DMS53 treated with DMSO at 0.1 percent for 48 hours (cell line): ENCODE data around the gene HEXD.
A peak's percentile ranks its signal among the peaks of the same experiment; 100 is the strongest.
"Not testable (repeated sequence)": the region's sequence is repeated elsewhere in the genome, so short reads cannot be mapped to it uniquely, and the experiment has no call there.

Experiments used
- DNase-seq: peaks from one replicate; lab custom pipeline; 2025; ENCODE audit not compliant: unreplicated experiment; lab: John Stamatoyannopoulos, UW

Gene HEXD

GRCh38 chr17:82457073-82457928 is 39.2 kb downstream of the HEXD start:
- no peak for DNase-seq

GRCh38 chr17:82457929-82458178 is 39.7 kb downstream of the HEXD start:
- DNase-seq, result peak; percentile 84

GRCh38 chr17:82458179-82458884 is 40.2 kb downstream of the HEXD start, which contains the start of gene NARF:
TSS of gene NARF (plus strand) at chr17:82458741. CDS start at chr17:82458804, 63 bp downstream.
- peak; percentile 98 for DNase-seq

GRCh38 chr17:82458885-82459424 is 40.8 kb downstream of the HEXD start:
- DNase-seq, result no peak

- not testable (repeated sequence) for DNase-seq
Measured at GRCh38 chr17:82459936-82460335, 41.8 kb downstream of the HEXD start.

- peak; percentile 94 for DNase-seq
Measured at GRCh38 chr17:82461827-82462524, 43.8 kb downstream of the HEXD start.

- no peak for DNase-seq
Measured at GRCh38 chr17:82463391-82463790, 45.2 kb downstream of the HEXD start.

- no peak for DNase-seq
Measured at GRCh38 chr17:82463925-82464566, 45.9 kb downstream of the HEXD start.

- DNase-seq, result no peak
Measured at GRCh38 chr17:82464567-82464929, 46.4 kb downstream of the HEXD start.

GRCh38 chr17:82465023-82465603 is 47.0 kb downstream of the HEXD start:
- no peak for DNase-seq

- DNase-seq, result no peak
Measured at GRCh38 chr17:82468692-82469091, 50.5 kb downstream of the HEXD start.

GRCh38 chr17:82470065-82470464 is 51.9 kb downstream of the HEXD start:
- DNase-seq, result no peak

GRCh38 chr17:82474223-82475010 is 56.3 kb downstream of the HEXD start:
- no peak for DNase-seq

- no peak for DNase-seq
Measured at GRCh38 chr17:82475458-82475857, 57.3 kb downstream of the HEXD start.

- DNase-seq, result no peak
Measured at GRCh38 chr17:82477934-82478333, 59.8 kb downstream of the HEXD start.

- no peak for DNase-seq
Measured at GRCh38 chr17:82479602-82480001, 61.5 kb downstream of the HEXD start.

GRCh38 chr17:82480318-82480717 is 62.2 kb downstream of the HEXD start:
- DNase-seq, result no peak

- no peak for DNase-seq
Measured at GRCh38 chr17:82483204-82483660, 65.1 kb downstream of the HEXD start.

- no peak for DNase-seq
Measured at GRCh38 chr17:82483836-82484235, 65.7 kb downstream of the HEXD start.
